HCT116 (cell line): ENCODE measurements around the gene HOXC11. TPM values are rescaled to one million over a fixed set of nuclear protein-coding genes. Genes with fewer than 3 reads are reported as not detected.

ENCODE experiments used
- CBX3 ChIP-seq: IDR thresholded peaks from 2 replicates; pipeline ENCODE4 v1.6.1; 2012; ENCODE audit warnings: low read depth
- CEBPB ChIP-seq: IDR thresholded peaks from 2 replicates; pipeline ENCODE4 v1.6.1; 2012; ENCODE audit warnings: low read depth
- ELF1 ChIP-seq: IDR thresholded peaks from 2 replicates; pipeline ENCODE4 v1.6.1; 2012; ENCODE audit warnings: low read depth, borderline replicate concordance
- EZH2 ChIP-seq: fragments of 200-600 bp; sonication (generic); IDR thresholded peaks from 2 replicates; pipeline ENCODE4 v1.6.1; 2017; ENCODE audit warnings: antibody characterized with exemption, mixed run types
- EZH2phosphoT487 ChIP-seq: fragments of 200-600 bp; IDR thresholded peaks from 2 replicates; pipeline ENCODE4 v1.6.1; 2018; ENCODE audit warnings: antibody characterized with exemption, borderline replicate concordance
- SIN3A ChIP-seq: IDR thresholded peaks from 2 replicates; pipeline ENCODE4 v1.6.1; 2012; ENCODE audit warnings: low read depth
- ZNF274 ChIP-seq: fragments of 200-500 bp; sonication (Bioruptor generic); IDR thresholded peaks from 2 replicates; pipeline ENCODE4 v1.6.1; 2014; ENCODE audit warnings: mild to moderate bottlenecking, low read depth, low read length, inconsistent platforms
- microRNA counts: library from miRNA; unstranded; fragments of <30 nt; microRNA quantifications from one replicate; lab custom pipeline; 2015
- microRNA-seq: library from miRNA; unstranded; fragments of <30 nt; microRNA quantifications from one replicate; pipeline ENCODE4, GENCODE V29; 2016; ENCODE audit warnings: borderline number of aligned reads
- total RNA-seq: library from RNA; stranded (reverse); gene quantifications from one replicate; pipeline ENCODE4 v1.2.1, GENCODE V29; 2021; ENCODE audit not compliant: unreplicated experiment
- TF ChIP-seq, protein P1 (sequence below): IDR thresholded peaks from 2 replicates; pipeline ENCODE4 v1.6.1; 2012

HOXC11 gene
- total RNA-seq, 1 experiment from 2014 or later: 0.22 TPM

DNA sequence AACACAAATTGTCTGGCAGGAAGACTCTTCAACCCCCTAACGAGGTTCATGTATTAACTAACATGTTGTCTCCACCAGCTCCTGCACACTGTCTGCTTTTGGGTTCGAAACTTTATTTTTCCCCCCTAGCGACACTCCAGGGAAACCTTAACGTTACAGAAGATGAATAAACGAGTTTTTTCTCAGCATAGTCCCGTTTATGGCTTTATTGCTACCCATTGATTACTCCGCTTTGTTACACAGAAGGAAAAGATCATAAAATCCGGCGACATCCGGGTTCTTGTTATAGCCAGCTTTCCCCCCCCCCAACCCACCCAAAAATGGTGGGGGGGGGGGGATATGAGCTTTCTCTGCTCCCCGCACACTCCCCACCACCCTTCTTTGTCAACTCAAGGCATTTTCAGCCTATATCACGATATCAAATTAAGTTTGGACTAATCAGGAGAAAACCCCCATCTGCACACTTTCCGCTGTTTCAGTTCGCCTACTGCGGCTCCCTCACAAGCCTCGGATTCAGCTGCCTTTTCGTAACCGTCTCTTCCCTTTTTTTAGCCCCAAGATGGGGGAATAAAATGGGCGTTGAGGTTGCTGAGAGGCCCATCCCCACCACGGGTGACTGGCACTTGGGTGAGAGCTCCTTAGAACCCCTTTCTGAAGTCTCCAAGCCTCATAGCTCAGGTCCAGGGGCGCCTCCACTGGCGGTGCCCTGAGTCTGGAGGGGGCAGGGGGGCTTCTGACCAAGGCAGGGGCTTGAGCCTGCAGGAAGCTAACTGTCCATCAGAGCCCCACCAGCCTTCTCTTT lies 53.9 kb downstream of the HOXC11 start (continued):
- TF ChIP-seq ELF1: no peak
- TF ChIP-seq CBX3: no peak
- no peak for TF ChIP-seq CEBPB
- TF ChIP-seq, protein P1, sequence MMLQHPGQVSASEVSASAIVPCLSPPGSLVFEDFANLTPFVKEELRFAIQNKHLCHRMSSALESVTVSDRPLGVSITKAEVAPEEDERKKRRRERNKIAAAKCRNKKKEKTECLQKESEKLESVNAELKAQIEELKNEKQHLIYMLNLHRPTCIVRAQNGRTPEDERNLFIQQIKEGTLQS: no peak
- no peak for TF ChIP-seq EZH2
- no peak for TF ChIP-seq ZNF274
- TF ChIP-seq SIN3A: no peak
- no peak for TF ChIP-seq EZH2phosphoT487
- TF ChIP-seq, all 23 proteins: peak for 0

MicroRNA genes within 50 kb of the gene (microRNA counts, 767-probe panel; counts per million panel counts)
- microRNA hsa-miR-196a-5p (lab: Ali Mortazavi, UCI): not detected

Small RNAs within 50 kb of the gene (microRNA-seq; reads per million reads assigned to microRNA genes)
- gene MIR196A2: 599 reads per million, percentile 78 among the genes with 10 or more reads in this experiment

Other genes with a start within 250 kb of the HOXC11 start
- gene CALCOCO1, start 245.7 kb upstream of the HOXC11 start, total RNA-seq: 42.6 TPM
- gene CISTR, start 221.1 kb upstream of the HOXC11 start, total RNA-seq: not detected
- gene HOXC13, start 34.3 kb upstream of the HOXC11 start, total RNA-seq: 3.8 TPM
- not detected for gene HOXC12, start 18.2 kb upstream of the HOXC11 start, total RNA-seq
- 0.25 TPM for gene HOTAIR, start 1.8 kb downstream of the HOXC11 start, total RNA-seq
- gene HOXC10, start 12.0 kb downstream of the HOXC11 start, total RNA-seq: 3.8 TPM
- 11.3 TPM for gene HOXC9, start 27.0 kb downstream of the HOXC11 start, total RNA-seq
- 0.98 TPM for gene HOXC8, start 35.9 kb downstream of the HOXC11 start, total RNA-seq
- 3.1 TPM for gene HOXC6, start 55.3 kb downstream of the HOXC11 start, total RNA-seq
- 1.1 TPM for gene HOXC5, start 59.9 kb downstream of the HOXC11 start, total RNA-seq
- gene HOXC4, start 80.7 kb downstream of the HOXC11 start, total RNA-seq: 1.5 TPM
- gene SMUG1, start 215.9 kb downstream of the HOXC11 start, total RNA-seq: 43.6 TPM